ENCODE measurements around the gene RPTOR. TPM values are rescaled to one million over a fixed set of nuclear protein-coding genes. Genes with fewer than 3 reads are reported as not detected.

RPTOR gene
- total RNA-seq, 1 donor from 2014 or later, result 66.7 TPM

- H3K4me1 Mint-ChIP-seq (ENCODE audit: low read depth), result peaks cover 64% of the 10 kb centered on the region
- no peak for DNase-seq (ENCODE audit: low spot score)
- H3K27me3 Mint-ChIP-seq (ENCODE audit: insufficient read depth), result peaks cover 2% of the 10 kb centered on the region
- peaks cover 10% of the 10 kb centered on the region for H3K36me3 Mint-ChIP-seq (ENCODE audit: low read depth)
- H3K4me3 Mint-ChIP-seq, result no peak overlapping the region
- no peak overlapping the region for H3K27ac Mint-ChIP-seq
- H3K9me3 Mint-ChIP-seq, result no peaks in the 10 kb centered on the region
- intact Hi-C loops (cut with micrococcal nuclease), result loop anchor here (5.0 kb wide), 2 partner anchors 59 to 184 kb away; no protein-coding TSS in a partner anchor
Observed at GRCh38 chr17:80608326-80608725, 63.7 kb downstream of the RPTOR start.

- intact Hi-C loops (cut with micrococcal nuclease), result loop anchor here (5.0 kb wide), 2 partner anchors 58 to 183 kb away; no protein-coding TSS in a partner anchor
- peaks cover 7% of the 10 kb centered on the region for H3K36me3 Mint-ChIP-seq (ENCODE audit: low read depth)
Observed at GRCh38 chr17:80609757-80610156, 65.1 kb downstream of the RPTOR start.

GRCh38 chr17:80611816-80612215 lies 67.2 kb downstream of the RPTOR start:
- H3K27me3 Mint-ChIP-seq (ENCODE audit: insufficient read depth), result no peaks in the 10 kb centered on the region
- no peak overlapping the region for H3K4me3 Mint-ChIP-seq
- no peaks in the 10 kb centered on the region for H3K9me3 Mint-ChIP-seq
- H3K36me3 Mint-ChIP-seq (ENCODE audit: low read depth), result peaks cover 7% of the 10 kb centered on the region
- intact Hi-C loops (cut with micrococcal nuclease), result no loop called here
- H3K27ac Mint-ChIP-seq, result no peak overlapping the region
- H3K4me1 Mint-ChIP-seq (ENCODE audit: low read depth), result peaks cover 58% of the 10 kb centered on the region
- no peak for DNase-seq (ENCODE audit: low spot score)

More at GRCh38 chr17:80609757-80610156, 65.1 kb downstream of the RPTOR start:
- Mint-ChIP-seq H3K4me1 (ENCODE audit: low read depth) (peaks cover 62% of the 10 kb centered on the region), H3K27ac (no peak overlapping the region), H3K4me3 (peak overlapping the region; percentile 3), H3K27me3 (ENCODE audit: insufficient read depth) (no peaks in the 10 kb centered on the region), H3K9me3 (no peaks in the 10 kb centered on the region)
- DNase-seq (ENCODE audit: low spot score), result no peak

DNA sequence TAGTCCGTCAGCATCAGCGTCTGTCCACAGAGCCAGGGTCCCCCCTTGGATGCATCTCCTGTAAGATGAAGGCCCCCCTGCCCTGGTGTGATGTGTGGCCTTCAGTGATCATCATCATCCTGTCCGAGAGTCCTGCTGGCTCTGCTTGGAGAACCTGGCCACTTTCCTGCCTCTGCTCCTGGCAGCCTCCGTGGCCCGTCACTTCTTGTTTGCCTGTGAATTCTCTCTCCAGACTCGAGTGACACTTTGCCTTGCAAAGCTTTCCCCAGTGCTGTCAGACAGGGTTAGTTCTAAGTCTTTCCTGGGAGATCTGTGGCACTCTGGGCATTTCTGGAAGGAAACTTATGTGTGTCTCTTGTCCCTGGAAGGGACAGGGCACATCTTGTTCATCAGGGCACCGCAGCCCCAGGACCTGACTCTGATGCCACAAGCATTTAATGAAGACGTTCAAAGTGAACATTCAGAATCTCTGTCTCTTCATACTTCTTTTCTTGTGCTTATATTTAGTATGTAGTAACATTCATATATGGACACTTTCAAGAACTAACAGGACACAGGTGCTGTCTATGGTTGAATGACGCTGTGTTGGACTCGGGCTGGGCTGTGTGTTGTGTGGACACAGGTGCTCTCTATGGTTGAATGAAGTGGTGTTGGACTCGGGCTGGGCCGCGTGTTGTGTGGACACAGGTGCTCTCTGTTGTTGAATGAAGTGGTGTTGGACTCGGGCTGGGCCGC lies 68.5 kb downstream of the RPTOR start:
- no peak overlapping the region for H3K27ac Mint-ChIP-seq
- no peaks in the 10 kb centered on the region for H3K27me3 Mint-ChIP-seq (ENCODE audit: insufficient read depth)
- H3K4me1 Mint-ChIP-seq (ENCODE audit: low read depth), result peaks cover 57% of the 10 kb centered on the region
- intact Hi-C loops (cut with micrococcal nuclease), result no loop called here
- no peaks in the 10 kb centered on the region for H3K9me3 Mint-ChIP-seq
- no peak for DNase-seq (ENCODE audit: low spot score)
- peaks cover 7% of the 10 kb centered on the region for H3K36me3 Mint-ChIP-seq (ENCODE audit: low read depth)
- H3K4me3 Mint-ChIP-seq, result no peak overlapping the region

GRCh38 chr17:80613732-80614071 lies 69.1 kb downstream of the RPTOR start:
- H3K9me3 Mint-ChIP-seq, result no peaks in the 10 kb centered on the region
- peaks cover 60% of the 10 kb centered on the region for H3K4me1 Mint-ChIP-seq (ENCODE audit: low read depth)
- no peak overlapping the region for H3K27ac Mint-ChIP-seq
- peaks cover 5% of the 10 kb centered on the region for H3K36me3 Mint-ChIP-seq (ENCODE audit: low read depth)
- no peak for DNase-seq (ENCODE audit: low spot score)
- no peak overlapping the region for H3K4me3 Mint-ChIP-seq
- H3K27me3 Mint-ChIP-seq (ENCODE audit: insufficient read depth), result no peaks in the 10 kb centered on the region
- intact Hi-C loops (cut with micrococcal nuclease), result no loop called here

- intact Hi-C loops (cut with micrococcal nuclease), result no loop called here
- H3K9me3 Mint-ChIP-seq, result no peaks in the 10 kb centered on the region
- no peak overlapping the region for H3K27ac Mint-ChIP-seq
- no peak overlapping the region for H3K4me3 Mint-ChIP-seq
- DNase-seq (ENCODE audit: low spot score), result no peak
- peaks cover 4% of the 10 kb centered on the region for H3K36me3 Mint-ChIP-seq (ENCODE audit: low read depth)
- no peaks in the 10 kb centered on the region for H3K27me3 Mint-ChIP-seq (ENCODE audit: insufficient read depth)
- H3K4me1 Mint-ChIP-seq (ENCODE audit: low read depth), result peaks cover 60% of the 10 kb centered on the region
Observed at GRCh38 chr17:80614332-80615047, 69.9 kb downstream of the RPTOR start.

GRCh38 chr17:80615376-80615775 lies 70.7 kb downstream of the RPTOR start:
- H3K4me3 Mint-ChIP-seq, result no peak overlapping the region
- H3K4me1 Mint-ChIP-seq (ENCODE audit: low read depth), result peaks cover 56% of the 10 kb centered on the region
- H3K27ac Mint-ChIP-seq, result no peak overlapping the region
- H3K9me3 Mint-ChIP-seq, result no peaks in the 10 kb centered on the region
- DNase-seq (ENCODE audit: low spot score), result no peak
- H3K27me3 Mint-ChIP-seq (ENCODE audit: insufficient read depth), result no peaks in the 10 kb centered on the region
- peaks cover 2% of the 10 kb centered on the region for H3K36me3 Mint-ChIP-seq (ENCODE audit: low read depth)
- intact Hi-C loops (cut with micrococcal nuclease), result no loop called here

- Mint-ChIP-seq H3K27me3 (ENCODE audit: insufficient read depth) (no peaks in the 10 kb centered on the region), H3K36me3 (ENCODE audit: low read depth) (peaks cover 2% of the 10 kb centered on the region), H3K27ac (no peak overlapping the region), H3K4me1 (ENCODE audit: low read depth) (peaks cover 62% of the 10 kb centered on the region), H3K4me3 (no peak overlapping the region), H3K9me3 (no peaks in the 10 kb centered on the region)
- no peak for DNase-seq (ENCODE audit: low spot score)
- intact Hi-C loops (cut with micrococcal nuclease), result no loop called here
Observed at GRCh38 chr17:80616705-80617104, 72.1 kb downstream of the RPTOR start.

DNA sequence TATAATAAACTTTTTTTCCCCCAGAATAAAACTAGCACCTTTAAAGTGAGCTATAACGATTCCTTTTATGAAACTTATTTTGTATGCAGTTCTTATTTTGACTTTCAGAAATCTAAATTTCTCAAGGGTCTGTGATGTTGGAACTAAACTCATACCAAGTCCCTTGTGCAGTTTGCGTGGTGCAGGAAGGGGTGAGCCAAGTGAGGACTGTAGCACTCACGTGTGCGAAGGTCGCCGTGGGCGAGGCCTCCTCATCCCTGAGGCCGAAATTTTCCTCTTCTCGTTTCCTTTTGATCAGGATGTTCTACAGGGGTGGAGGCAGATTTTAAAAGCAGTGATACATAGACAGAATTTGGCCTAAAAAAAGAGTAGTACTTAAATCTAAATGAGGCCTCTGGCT lies 73.7 kb downstream of the RPTOR start:
- no peak for DNase-seq (ENCODE audit: low spot score)

GRCh38 chr17:80619535-80620235 lies 75.0 kb downstream of the RPTOR start:
- no peaks in the 10 kb centered on the region for H3K9me3 Mint-ChIP-seq
- H3K4me3 Mint-ChIP-seq, result no peak overlapping the region
- no peak for DNase-seq (ENCODE audit: low spot score)
- H3K4me1 Mint-ChIP-seq (ENCODE audit: low read depth), result peaks cover 61% of the 10 kb centered on the region
- no peak overlapping the region for H3K27ac Mint-ChIP-seq
- peaks cover 4% of the 10 kb centered on the region for H3K36me3 Mint-ChIP-seq (ENCODE audit: low read depth)
- H3K27me3 Mint-ChIP-seq (ENCODE audit: insufficient read depth), result no peaks in the 10 kb centered on the region
- intact Hi-C loops (cut with micrococcal nuclease), result no loop called here

More for the DNA sequence above, 73.7 kb downstream of the RPTOR start:
- Mint-ChIP-seq H3K27ac (peak overlapping the region; percentile 55), H3K36me3 (ENCODE audit: low read depth) (peaks cover 6% of the 10 kb centered on the region), H3K27me3 (ENCODE audit: insufficient read depth) (no peaks in the 10 kb centered on the region), H3K4me1 (ENCODE audit: low read depth) (peaks cover 73% of the 10 kb centered on the region), H3K4me3 (peak overlapping the region; percentile 26), H3K9me3 (no peaks in the 10 kb centered on the region)
- intact Hi-C loops (cut with micrococcal nuclease), result no loop called here

GRCh38 chr17:80621335-80621996 lies 76.8 kb downstream of the RPTOR start:
- intact Hi-C loops (cut with micrococcal nuclease), result no loop called here
- Mint-ChIP-seq H3K9me3 (no peaks in the 10 kb centered on the region), H3K4me3 (peak overlapping the region; percentile 9), H3K36me3 (ENCODE audit: low read depth) (peaks cover 11% of the 10 kb centered on the region), H3K4me1 (ENCODE audit: low read depth) (peaks cover 47% of the 10 kb centered on the region), H3K27me3 (ENCODE audit: insufficient read depth) (no peaks in the 10 kb centered on the region), H3K27ac (no peak overlapping the region)
- no peak for DNase-seq (ENCODE audit: low spot score)

GRCh38 chr17:80621997-80622357 lies 77.3 kb downstream of the RPTOR start:
- Mint-ChIP-seq H3K36me3 (ENCODE audit: low read depth) (peaks cover 14% of the 10 kb centered on the region), H3K4me1 (ENCODE audit: low read depth) (peaks cover 47% of the 10 kb centered on the region), H3K27ac (no peak overlapping the region), H3K27me3 (ENCODE audit: insufficient read depth) (no peaks in the 10 kb centered on the region), H3K9me3 (no peaks in the 10 kb centered on the region), H3K4me3 (peak overlapping the region; percentile 33)
- DNase-seq (ENCODE audit: low spot score), result no peak
- intact Hi-C loops (cut with micrococcal nuclease), result no loop called here

All from activated T-helper 1 cell treated with anti-CD3 and anti-CD28 coated beads, Interleukin-12 subunit alpha, Interleukin-12 subunit beta, Interleukin-2, Interleukin-4 antibody, amounts not matched to agents 30 ng/mL and 10 ng/mL and 1 ng/mL, durations not matched to agents 14 hours and 24 hours and 36 hours (primary cell).